ENCODE results near the gene SH3GL1.

SH3GL1 gene

DNA sequence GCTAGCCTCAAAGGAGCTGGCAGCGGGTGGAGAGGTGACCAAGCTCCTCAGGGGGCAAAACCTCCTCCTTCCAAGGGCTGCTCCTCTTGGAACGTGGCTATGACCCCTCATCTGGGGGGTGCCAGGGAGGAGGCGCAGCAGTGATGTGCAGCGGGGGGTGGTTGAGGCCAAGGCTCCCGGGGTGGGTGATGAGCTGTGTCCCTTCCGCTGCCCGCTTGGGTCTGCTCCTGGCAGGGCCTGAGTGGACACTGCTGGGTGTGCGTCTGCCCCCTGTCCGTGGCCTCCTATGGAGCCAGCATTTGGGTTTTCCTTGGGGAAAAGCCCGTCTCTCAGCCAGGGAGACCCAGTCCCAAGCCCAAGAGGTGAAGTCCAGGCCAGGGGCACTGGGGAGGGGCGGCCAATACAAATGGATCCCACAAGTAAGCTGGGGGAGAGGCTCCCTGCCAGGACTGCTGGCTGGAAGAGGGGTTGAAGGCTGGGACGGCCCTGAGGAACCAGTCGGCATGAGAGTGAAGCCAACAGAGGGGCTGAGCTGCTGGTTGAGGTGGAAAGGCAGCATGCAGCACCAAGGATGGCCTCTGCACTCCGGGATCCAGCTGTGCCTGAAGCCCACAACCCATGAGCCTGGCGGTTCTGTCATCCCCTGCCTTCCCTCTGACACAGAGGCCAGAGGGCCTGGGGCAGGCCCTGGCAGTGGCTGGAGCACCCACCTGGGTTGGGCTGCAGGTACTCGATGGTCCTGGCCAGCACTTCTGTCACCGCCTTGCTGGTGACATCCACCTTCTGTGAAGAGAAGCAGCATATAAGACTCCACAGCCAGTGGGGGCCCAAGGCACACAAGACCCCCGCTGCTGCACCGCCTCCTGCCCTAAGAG is 34.3 kb downstream of the SH3GL1 start:
- DNase-seq (ENCODE audit: low read depth): no peak
- TF ChIP-seq, protein P1, sequence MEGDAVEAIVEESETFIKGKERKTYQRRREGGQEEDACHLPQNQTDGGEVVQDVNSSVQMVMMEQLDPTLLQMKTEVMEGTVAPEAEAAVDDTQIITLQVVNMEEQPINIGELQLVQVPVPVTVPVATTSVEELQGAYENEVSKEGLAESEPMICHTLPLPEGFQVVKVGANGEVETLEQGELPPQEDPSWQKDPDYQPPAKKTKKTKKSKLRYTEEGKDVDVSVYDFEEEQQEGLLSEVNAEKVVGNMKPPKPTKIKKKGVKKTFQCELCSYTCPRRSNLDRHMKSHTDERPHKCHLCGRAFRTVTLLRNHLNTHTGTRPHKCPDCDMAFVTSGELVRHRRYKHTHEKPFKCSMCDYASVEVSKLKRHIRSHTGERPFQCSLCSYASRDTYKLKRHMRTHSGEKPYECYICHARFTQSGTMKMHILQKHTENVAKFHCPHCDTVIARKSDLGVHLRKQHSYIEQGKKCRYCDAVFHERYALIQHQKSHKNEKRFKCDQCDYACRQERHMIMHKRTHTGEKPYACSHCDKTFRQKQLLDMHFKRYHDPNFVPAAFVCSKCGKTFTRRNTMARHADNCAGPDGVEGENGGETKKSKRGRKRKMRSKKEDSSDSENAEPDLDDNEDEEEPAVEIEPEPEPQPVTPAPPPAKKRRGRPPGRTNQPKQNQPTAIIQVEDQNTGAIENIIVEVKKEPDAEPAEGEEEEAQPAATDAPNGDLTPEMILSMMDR (conservative IDR thresholded peaks at IDR 0.05; ENCODE audit: low read length): no peak
- H3K4me3 ChIP-seq (ENCODE audit: low read length): no peak overlapping the region

DNA sequence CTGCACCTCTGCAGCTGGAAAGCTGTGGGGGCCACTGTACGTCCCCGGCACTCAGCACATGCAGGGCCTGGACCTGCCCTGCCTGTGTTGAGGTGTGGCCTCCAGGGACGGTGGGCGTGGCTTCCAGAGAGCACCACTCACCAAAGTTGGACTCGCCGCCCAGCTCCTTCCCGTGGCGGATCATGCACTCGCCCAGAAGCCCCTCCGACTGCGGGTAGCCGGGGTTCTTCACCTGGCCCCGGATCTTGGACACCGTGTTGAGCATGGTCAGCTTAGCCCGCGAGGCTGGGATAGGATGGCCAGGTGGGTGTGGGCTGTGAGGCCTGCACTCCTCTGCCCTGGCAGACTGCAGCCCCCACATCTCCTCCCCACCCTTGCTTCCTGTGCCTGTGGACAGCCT is 35.0 kb downstream of the SH3GL1 start:
- DNase-seq (ENCODE audit: low read depth): no peak
- TF ChIP-seq, protein P1 (conservative IDR thresholded peaks at IDR 0.05; ENCODE audit: low read length): no peak
- H3K4me3 ChIP-seq (ENCODE audit: low read length): no peak overlapping the region

DNA sequence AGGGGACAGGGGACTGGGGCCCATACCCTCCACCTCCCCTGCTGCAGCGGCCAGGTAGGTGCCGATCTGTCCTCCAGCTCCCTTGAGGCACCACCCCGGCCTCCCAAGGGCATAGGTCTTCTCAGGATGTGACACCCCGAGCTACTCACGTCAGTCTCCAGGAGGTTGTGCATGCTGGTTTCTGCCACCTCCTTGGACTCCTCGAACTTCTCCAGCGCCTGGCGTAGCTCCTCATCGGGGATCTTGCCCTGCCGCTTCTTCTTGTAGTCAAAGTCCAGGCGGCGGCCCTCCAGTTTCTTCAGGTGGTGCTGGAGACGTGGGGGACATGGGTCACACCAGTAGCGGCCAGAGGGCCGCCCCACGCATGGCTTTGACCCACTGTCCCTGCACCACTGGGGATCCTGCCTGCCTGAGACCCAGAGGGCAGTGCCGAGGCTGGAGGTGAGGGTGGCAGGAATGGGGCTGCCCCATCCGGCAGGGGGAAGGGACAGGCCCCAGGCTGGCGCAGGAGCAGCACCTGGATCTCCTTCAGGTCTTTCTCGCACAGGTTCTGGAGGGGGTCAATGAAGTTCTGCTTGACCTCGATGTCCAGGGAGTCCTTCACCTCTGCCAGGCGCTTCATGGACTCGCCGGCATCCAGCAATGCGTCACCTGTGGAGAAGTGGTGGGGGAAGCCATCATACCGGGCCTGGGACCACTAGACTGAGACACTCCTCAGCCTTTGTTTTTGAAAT is 36.6 kb downstream of the SH3GL1 start:
- H3K4me3 ChIP-seq (ENCODE audit: low read length): no peak overlapping the region
- no peak for DNase-seq (ENCODE audit: low read depth)
- TF ChIP-seq, protein P1 (conservative IDR thresholded peaks at IDR 0.05; ENCODE audit: low read length): no peak

DNA sequence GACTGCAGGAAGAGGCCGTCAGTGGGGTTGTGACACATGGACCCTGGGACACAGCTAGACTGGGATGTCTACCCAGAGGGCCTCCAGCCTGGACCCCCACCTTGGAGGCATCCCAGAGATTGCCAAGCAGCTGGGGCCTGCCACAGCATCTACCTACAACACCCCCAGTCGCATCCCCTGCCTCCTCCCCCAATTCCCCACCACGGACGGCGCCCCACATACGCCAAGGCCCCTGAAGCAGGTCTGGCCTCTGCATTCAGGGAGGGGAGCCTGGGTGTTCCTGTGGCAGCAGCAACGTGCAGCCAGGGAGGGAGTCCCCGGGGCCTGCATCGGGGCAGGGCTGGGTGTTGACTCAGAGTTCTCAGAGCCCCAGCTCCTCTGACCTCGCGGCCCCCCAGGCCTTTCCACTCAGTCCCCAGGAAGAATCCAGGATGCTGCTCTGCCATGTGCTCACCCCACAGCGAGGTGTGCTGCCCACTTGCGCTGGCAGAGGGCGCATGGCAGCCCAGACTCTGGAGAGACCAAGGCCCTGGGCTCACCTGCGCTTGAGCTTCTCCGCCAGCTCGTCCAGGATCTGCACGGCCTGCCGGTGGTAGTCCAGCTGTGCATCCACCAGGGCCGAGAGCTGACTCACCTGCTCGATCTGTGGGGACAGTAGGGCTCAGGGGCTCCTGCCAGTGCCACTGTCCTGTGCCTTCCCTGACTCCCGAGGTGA is 37.4 kb downstream of the SH3GL1 start:
- no peak overlapping the region for H3K4me3 ChIP-seq (ENCODE audit: low read length)
- TF ChIP-seq, protein P1 (conservative IDR thresholded peaks at IDR 0.05; ENCODE audit: low read length): no peak; the same call in 1 of the 2 replicates
- DNase-seq (ENCODE audit: low read depth): no peak

DNA sequence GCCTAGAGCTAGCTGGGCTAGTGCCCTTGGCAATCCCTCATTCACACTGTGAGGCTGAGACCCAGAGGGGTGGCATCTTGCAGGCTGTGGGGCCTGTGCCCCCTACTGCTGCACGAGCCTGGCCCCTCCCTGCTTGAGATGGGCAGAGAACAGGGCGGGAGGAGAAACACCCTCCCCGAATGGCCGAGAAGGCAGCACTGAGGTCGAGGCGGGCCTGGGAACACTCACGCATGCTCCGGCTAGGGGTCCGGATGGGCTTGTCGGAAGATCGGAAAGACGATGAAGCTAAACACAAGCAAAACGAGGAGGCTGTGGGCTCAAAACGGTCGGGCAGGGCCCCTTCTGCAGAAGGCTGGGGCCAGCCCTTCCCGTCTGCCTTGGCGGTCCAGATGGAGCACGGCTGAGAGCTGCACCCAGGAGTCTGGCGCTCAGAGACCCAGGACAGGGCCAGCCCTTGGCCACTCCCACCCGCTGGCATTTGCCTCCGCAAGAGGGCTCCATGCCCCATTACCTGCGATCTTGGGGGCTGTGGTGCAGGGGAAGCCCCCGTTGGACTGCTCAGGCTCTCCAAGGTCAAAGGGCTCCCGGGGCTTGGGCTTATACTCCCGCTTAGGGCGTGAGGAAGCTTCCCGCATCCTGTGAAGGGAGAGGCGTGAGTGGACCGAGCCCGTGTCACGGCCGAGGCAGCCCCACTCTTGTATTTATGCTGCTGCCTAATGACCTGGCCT is 38.1 kb downstream of the SH3GL1 start:
- TF ChIP-seq, protein P1 (conservative IDR thresholded peaks at IDR 0.05; ENCODE audit: low read length): no peak
- H3K4me3 ChIP-seq (ENCODE audit: low read length): no peak overlapping the region
- no peak for DNase-seq (ENCODE audit: low read depth)

DNA sequence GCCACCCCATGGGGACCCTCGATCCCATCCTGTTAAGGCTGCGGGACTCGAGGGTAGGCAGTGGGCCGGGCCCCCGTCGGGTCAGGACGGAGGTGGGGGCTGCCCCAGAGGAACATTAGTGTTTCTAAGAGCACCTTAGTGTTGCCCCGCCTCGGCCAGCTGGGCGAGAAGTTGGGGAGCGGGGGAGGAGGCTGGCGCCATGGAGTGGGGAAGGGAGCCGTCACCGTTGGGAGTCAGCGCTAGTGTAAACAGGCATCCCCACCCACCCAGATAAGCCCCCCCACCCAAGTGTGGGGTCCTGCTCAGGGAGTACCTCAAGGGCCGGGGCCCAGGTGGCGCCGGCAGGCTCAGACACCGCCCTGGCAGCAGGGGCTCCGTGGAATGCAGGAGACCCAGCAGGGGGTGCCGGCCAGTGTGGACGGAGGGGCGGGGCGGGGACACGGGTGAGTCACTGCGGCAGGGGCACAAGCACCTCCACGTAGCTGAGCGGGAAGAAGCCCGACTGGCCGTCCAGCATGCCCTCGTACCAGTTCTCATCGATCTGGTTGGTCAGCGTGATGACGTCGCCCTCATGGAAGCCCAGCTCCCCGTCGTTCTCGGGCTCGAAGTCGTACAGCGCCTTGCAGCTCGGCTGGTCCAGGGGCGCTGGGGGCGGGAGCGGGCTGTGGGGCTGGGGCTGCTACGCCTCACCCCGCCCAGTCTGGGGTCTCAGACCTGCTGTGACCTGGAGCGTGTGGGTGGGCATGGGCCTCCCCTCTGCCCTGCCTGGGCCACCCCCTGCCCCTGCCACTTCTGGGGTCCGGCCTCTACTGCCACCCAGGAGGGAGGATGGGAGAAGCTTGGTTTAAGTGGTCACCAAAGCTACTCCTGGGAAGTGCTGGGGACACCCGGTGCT is 38.9 kb downstream of the SH3GL1 start:
- no peak overlapping the region for H3K4me3 ChIP-seq (ENCODE audit: low read length)
- no peak for DNase-seq (ENCODE audit: low read depth)
- TF ChIP-seq, protein P1 (conservative IDR thresholded peaks at IDR 0.05; ENCODE audit: low read length): no peak
